Left lobe of liver (tissue), 2 donors: ENCODE measurements around the gene UMPS. TPM values are rescaled to one million over a fixed set of nuclear protein-coding genes. Genes with fewer than 3 reads are reported as not detected.
"Not testable (repeated sequence)": the region's sequence is repeated elsewhere in the genome, so short reads cannot be mapped to it uniquely, and the experiment has no call there.

Source experiments
- ATAC-seq: fragments of 200-7000 bp; cut with Tn5 transposase; one replicate; pipeline ENCODE4 v1.9.1; 2020; ENCODE audit warnings: mild to moderate bottlenecking, moderate library complexity
- DNase-seq: peaks from one replicate; pipeline ENCODE4 v3.0.0-alpha.2; 2020; ENCODE audit warnings: low spot score
- total RNA-seq: library from RNA; stranded (reverse); gene quantifications from one replicate; pipeline ENCODE4 v1.2.1, GENCODE V29; 2021
- donor health status: DM: no; HTN: no; CAD: no; lungs with moderate emphysema.
- donor health status: DM: no; HTN: yes; CAD: no.

Gene UMPS
- total RNA-seq, 1 donor from 2014 or later: 20.8 TPM

DNA sequence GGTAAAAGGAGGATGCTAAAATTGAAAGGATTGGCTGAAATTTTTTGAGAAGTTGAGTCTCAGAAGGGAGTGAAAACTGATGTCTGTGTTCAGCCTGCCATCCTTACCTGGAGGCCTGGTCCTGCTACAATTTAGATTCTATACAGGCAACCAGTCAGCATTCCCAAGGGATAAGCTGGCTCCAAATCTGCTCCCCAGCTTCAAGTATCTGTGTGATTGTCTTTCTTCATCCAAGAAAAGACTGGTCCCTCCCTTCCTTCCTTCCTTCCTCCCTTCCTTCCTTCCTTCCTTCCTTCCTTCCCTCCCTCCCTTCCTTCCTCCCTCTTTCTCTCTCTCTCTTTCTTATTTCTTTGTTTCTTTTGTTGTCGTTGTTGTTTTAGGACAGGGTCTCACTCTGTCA, 24.7 kb upstream of the UMPS start:
- ATAC-seq (no peak), DNase-seq (no peak)

DNA sequence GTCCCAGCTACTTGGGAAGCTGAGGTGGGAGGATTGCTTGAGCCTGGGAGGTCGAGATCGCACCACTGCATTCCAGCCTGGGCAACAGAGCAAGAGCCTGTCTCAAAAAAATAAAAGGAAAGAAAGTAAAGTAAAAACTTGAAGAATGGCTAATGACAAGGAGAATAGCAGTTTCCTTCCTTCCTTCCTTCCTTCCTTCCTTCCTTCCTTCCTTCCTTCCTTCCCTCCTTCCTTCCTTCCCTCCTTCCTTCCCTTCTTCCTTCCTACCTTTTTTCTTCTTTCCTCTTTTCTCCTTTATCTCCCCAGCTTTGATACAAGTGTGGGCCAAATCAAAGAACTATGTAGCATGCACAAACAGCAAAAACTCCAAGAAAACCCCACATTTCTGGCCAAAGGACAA, 23.0 kb upstream of the UMPS start:
- DNase-seq, ATAC-seq: not testable (repeated sequence)

DNA sequence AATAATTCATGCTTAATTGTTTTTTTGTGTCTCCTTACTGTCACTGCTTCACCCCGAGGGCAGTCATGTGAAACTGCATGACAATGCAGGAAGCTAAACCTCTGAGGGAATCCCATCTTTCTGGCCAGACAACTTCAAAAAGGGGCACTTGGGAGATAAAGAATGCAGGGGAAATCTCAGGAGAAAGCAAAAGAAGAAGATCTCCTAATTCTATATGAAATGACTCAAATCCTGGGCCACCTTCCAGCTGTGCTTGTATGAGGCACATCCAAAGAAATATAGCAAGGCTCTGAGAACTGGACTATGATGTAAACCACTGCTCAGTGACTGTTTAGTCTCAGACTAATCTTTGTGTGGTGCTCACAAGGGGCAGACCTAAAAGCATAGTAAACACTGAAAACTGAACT, 22.6 kb upstream of the UMPS start:
- ATAC-seq (peak; percentile 52), DNase-seq (no peak)

DNA sequence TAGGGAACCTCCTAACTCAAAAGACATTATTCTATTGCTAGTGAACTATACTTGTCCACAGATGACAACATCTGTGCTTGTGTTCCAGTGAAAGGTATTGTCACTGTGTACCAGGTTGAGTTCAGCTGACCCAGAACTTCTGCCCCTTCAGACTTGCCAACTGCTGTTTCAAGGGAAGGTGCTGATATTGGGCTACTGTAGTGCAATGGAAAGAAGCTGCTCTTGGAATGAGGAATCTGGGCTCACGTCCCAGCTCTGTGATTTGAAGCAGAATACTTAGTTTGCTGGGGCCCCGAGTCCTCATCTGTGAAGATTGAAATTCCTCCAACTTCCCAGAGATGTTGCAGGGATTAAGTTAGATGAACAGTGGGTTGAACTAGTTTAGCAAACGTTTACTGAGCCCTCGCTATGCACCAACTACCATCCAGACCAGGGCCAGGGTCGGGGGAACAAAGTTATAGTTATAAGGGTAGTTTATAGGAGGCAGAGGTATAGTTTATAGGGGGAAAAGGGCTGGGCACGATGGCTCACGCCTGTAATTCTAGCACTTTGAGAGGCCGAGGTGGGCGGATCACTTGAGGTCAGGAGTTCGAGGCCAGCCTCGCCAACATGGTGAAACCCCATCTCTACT, 15.9 kb upstream of the UMPS start:
- no peak for ATAC-seq

DNA sequence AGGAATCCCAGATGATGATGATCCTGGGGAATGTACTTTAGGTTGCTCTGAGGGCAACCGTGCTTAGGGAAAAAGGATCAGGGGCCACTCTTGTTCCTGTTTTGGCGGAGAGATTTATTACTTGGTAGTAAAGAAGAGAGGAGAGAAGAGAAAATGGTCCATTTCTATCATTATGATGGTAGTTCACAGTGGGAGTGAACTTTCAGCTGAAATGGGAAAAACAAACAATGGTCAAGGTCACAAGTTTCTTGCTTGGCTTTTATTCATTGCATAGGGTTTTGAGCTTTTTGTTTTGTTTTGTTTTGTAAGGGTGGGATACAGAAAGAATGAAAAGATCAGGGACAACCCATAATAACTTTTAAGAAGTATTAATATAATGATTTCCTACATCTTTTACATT, 7.7 kb upstream of the UMPS start:
- ATAC-seq (no peak), DNase-seq (no peak)

More for the DNA sequence above, 15.9 kb upstream of the UMPS start:
- no peak for DNase-seq

DNA sequence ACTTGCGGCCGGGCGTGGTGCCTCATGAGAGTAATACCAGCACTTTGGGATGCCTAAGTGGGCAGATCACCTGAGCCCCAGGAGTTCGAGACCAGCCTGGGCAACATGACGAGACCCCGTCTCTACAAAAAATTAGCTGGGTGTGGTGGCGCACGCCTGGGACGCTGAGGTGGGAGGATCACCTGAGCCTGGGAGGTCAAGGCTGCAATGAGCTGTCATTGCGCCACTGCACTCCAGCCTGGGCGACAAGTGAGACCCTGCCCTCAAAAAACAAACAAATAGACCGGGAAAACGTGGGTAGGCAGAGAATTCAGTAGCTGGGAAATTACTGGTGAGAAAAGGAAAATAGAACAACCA, 667 bp downstream of the UMPS start:
- DNase-seq: no peak
- ATAC-seq: peak; percentile 16

DNA sequence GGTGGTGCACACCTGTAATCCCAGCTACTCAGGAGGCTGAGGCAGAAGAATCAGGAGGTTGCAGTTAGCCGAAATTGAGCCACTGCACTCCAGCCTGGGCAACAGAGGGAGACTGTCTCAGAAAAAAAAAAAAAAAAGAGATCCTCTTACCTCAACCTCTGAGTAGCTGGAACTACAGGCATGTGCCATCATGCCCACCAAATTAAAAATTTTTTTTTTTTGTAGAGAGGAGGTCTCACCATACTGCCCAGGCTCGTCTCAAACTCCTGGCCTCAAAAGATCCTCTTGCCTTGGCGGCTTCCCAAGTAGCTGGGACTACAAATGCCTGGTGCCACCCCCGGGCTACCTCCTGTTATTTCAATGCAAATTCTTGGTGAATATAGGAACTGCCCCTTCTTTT, 1.5 kb downstream of the UMPS start:
- DNase-seq (no peak), ATAC-seq (no peak)

DNA sequence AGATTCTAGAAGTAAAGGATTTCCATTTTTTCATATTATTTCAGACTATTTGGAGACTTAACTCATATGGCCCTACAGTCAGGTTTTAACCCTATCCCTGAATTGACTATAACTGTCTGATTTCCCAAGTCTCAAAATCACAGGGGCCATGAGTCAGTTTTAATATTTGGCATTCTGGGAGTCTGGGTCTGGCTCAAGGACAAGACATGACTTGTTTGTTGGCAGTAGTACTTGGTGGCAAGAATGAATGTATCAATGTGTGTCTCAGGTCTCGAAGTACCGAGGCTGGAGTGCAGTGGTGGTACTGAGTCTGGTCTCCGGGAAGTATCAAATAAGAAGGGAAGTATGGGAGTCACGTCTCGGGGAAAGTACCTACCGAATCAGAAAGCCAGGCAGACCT, 10.8 kb downstream of the UMPS start:
- no peak for ATAC-seq
- no peak for DNase-seq

DNA sequence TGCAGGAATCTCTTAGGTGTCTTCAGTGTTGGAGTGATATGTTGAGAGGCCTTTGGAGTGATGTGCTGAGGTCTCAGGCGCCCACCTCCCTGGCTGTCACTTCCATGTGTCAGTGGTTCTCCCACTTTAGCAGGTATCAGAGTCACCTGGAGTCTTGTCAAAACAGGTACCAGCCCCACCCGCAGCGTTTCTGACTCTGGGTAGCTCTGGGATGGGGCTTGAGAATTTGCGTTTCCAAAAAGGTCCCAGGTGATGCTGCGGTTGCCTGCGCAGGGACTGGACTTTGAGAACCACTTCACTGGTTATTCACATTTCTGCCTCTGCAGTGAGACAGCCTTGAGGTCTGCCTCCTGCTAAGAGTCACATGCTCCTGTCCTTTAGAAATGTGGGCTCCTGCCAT, 15.5 kb downstream of the UMPS start:
- DNase-seq: no peak
- ATAC-seq: no peak

DNA sequence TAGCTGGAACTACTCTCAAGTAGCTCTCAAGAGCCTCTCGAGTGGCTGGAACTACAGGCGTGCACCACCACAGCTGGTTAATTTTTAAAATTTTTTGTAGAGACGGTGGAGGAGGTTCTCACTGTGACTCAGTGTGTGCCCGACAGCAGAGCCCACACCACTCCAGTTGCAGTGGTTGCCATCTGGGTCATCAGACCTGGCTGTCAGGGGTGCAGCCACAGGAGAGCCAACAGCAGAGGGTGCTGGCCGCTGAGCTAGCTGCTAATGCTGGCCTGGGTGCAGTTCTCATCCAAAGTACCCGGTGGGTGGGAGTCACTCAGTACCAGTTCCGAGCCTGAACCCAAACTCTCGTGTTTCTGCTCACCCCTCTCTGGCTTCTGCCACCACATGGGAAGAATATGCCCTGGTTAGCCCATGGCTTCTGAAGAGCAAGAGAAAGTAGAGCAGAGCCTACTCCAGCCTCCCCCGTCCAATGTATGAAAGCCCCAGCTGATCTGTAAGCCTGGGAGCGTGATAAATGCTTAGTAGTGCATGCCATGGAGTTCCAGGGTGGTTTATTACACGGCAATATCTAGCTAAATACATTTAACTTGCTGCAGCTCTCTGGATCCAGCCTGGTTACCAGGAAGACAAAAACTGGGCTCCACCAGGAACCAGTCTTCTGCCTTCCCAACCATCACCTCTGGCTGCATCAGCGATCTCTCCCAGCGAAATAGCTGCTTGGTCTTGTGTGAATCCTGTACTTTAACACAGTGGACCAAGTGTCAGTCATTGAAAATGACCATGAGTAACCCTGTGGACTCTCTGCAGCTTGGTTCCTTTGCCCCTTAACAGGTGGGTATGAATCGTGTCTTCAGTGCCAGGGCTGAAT, 17.1 kb downstream of the UMPS start:
- peak; percentile 38 for ATAC-seq
- DNase-seq: no peak

DNA sequence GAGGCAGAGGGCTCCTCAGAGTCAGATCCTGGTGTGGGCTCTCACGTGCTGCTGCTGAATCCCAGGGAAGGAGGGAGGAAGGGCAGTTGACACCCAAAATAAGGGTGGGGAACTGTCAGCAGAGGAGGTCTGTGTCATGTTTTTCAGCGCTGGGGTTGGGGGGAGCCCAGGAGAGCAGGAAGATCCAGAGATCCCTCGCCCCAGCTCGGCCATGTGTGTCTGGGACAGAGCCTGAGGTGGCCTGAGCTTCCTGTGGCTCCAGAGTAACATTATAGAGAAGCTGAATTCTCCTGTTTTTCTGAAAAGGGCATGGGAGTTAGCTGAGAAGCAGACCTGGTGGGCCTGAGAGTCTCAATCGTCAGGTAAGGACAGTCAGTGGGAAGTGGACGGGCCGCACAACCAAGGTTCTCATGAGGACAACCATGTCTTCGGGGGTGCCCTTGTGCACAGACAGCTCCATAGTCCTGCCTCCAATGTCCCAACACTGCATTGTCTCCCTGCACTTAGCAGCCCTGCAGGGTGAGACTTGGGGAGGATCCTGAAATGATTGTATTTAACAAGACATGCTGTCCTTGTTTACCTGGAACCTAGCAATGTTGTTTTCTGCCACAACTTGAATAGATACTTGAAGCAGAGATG, 18.4 kb downstream of the UMPS start:
- peak; percentile 38 for ATAC-seq
- no peak for DNase-seq

DNA sequence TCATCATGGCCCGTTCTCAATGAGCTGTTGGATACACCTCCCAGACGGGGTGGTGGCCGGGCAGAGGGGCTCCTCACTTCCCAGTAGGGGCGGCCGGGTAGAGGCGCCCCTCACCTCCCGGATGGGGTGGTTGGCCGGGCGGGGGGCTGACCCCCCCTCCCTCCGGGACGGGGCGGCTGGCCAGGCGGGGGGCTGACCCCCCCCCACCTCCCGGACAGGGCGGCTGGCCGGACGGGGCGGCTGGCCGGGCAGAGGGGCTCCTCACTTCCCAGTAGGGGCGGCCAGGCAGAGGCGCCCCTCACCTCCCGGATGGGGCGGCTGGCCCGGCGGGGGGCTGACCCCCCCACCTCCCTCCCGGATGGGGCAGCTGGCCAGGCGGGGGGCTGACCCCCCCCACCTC, 19.6 kb downstream of the UMPS start:
- DNase-seq, ATAC-seq: not testable (repeated sequence)

DNA sequence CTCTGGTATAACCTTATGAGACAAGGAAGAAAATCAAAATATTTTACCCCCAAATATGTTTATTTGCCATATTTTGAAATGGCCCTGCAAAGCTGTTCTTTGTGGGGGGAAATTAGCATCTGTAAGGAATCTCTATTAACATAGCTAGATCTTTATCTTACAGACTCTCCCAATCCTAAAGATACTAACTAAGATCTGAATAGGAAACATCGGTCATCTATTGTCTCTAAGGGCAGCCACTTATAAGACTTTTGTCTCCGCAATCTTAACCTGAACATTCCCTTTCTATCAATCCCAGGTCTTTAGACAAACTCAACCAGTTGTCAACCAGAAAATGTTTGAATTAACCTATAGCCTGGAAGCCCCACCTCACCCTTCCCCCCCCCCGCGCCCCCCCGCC, 21.2 kb downstream of the UMPS start:
- DNase-seq (no peak), ATAC-seq (no peak)

DNA sequence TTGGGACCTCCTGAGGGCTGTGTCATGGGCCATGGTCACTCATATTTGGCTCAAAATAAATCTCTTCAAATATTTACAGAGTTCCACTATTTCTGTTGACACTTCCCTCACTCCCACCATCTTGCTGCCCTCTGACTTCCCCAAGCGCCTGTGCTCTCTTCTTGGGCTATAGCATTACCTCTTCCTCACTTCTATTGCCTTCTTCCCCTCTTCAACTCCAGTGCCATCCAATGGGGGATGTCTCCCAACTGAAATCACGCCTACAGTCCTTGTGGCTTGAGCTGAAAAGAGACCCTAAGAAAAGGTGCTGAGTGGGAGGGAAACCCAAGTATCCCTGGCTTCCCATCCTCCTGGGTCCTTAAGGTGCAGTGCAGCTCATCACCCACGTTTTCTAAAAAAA, 21.8 kb downstream of the UMPS start:
- ATAC-seq (no peak), DNase-seq (no peak)

DNA sequence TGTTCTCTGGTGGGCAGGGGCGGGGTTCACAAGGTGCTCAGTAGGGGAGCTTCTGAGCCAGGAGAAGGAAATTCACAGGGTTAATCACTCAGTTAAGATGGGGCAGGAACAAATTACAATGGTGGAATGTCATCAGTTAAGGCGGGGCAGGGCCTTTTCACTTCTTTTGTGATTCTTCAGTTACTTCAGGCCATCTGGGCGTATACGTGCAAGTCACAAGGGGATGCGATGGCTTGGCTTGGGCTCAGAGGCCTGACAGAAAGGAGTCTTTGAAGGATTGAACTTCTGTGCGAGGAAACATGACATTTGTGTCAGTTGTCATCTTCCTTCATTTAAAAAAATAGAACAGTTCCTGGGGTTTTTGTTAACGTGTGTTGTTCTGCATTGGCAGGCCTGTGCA, 27.7 kb downstream of the UMPS start:
- not testable (repeated sequence) for DNase-seq, ATAC-seq

DNA sequence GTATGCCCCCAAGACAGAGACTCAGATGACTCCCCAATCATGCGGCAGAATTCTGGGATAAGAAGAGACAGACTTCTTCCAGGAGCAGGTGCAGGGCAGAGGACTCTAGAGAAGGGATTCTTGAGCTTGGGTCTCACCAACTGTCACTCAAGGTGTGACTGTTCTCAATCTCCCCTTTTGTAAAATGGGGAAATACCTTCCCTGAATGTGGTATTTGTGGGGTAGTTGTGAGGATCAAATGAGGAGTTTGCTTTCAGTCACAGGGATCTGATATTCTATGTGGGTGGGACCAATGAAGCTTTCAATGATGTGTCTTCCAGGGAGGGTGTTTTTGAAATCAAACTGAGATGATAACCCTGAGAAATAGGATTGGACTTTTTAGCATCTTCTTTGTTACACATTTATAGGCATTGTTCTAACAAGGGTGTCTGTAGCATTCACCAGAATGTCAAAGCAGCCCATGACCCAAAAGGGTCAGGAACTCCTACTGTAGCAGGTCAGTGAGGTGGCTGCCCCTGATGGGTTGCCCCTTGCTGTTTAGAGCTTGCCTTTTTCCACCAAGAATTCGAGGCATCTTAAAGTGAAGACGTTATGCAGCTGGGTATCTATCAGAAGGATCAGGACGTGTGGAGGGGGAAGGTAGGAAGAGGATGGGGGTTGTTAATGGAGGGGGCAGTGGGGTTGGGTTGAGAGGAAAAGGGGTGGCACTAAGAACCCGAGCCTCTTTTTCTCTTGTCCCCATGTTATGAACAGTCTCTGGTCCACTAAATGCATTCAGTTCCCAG, 28.8 kb downstream of the UMPS start:
- no peak for ATAC-seq
- no peak for DNase-seq

DNA sequence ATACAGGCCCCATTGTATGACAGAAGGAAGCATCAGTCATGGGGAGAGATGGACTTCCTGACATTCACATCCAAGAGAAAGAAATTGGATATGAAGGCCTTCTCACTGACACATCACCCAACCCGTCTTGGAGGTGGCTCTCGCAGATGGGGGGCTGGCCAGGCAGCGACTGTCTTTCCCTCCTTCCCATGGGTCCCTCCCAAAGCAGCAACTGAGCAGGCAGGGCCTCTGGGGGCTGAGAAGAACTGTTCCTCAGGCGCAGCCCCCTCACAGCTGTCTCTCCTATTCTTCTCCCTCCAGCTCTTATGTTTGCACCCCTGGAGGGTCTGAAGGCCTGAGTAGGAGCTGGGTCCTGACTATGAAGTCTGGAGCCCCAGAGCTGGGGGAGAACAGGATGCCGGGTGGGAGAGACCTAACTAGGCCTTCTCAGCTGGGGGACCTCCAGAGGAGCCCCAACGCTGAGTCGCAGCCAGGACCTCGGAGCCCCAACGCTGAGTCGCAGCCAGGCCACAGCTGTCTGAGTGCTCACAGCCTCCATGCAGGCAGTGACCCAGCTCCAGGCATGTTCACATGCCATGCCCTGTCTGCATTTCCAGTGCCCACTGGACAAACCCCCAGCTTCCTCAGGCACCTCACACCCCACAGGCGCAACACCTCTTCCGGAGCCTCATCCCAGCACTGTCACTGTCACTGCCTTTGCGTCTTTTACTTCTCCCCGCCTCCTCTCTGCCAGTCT, 29.6 kb downstream of the UMPS start:
- ATAC-seq (no peak), DNase-seq (no peak)

DNA sequence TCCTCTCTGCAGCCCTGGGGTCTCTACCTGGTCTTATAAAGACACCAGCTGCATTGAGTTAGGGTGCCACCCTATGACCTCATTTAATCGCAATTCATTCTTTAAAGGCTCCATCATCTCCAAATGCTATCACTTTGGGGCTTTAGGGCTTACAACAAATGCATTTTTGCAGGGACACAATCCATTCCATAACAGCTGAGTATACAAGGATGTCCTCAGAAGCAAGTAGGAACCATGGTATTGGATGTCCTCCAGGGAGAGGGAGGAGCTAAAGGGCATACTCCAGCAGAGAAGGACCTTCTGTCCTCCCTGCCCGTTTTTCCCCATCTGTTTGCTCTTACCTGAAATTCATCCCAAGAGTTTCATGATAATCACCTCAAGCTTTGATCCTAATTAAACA, 30.3 kb downstream of the UMPS start:
- no peak for DNase-seq
- peak; percentile 64 for ATAC-seq

DNA sequence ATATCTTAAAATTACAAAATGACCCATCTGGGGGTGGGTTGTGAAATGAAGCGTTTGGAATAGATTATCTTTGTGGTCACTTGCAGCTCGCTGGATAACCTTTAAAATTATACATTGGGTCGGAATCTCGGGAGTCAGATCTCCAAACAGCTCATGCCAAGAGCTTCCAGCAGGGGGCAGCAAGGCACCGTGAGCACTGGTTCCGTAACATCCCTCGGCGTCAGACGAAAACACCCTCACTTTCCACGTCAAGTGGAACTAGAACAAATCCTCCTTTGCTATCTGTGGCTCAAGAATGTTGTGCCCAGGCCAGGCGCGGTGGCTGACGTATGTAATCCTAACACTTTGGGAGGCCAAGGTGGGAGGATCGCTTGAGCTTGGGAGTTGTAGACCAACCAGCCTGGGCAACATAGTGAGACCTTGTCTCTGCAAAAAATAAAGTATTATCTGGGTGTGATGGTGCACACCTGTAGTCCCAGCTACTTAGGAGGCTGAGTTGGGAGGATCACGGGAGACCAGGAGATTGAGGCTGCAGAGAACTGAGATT, 31.1 kb downstream of the UMPS start:
- DNase-seq (peak; percentile 85), ATAC-seq (peak; percentile 92)

DNA sequence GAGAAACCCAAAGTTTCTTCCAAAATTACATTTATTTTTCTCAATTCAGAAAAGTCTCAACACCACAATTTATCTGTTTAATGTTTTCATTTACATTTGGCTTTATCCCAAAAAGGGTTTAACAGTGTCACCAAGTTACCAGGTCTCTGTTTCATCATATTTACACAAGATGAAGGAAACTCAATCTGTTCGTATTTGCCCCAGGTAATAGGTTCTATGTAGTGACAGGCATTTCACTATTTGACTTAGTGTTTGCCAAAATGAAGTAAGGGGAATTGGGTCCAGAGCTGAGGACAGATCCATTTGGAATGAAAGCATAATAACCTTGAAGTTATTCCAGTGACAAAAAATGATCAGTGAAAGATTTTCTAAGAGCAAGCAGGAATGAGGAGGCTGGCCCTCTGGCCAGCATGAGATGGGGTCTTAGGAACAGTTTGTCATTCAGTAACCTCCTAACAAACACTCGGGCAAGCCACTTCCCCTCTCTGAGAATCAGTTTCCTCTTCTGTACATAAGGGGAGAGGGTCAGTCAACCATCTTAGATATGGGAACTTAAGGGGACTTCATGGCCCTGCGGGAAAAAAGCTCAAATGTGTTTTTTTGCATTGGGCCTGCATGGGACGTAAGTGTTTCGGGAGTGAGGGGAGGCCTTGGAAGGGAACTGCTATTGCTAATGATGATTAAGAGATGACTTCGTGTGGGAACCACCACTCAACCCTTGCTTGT, 31.8 kb downstream of the UMPS start:
- ATAC-seq (peak; percentile 56), DNase-seq (no peak)
